Measurements from ENCODE around the gene TSC22D4.

The TSC22D4 gene

DNA sequence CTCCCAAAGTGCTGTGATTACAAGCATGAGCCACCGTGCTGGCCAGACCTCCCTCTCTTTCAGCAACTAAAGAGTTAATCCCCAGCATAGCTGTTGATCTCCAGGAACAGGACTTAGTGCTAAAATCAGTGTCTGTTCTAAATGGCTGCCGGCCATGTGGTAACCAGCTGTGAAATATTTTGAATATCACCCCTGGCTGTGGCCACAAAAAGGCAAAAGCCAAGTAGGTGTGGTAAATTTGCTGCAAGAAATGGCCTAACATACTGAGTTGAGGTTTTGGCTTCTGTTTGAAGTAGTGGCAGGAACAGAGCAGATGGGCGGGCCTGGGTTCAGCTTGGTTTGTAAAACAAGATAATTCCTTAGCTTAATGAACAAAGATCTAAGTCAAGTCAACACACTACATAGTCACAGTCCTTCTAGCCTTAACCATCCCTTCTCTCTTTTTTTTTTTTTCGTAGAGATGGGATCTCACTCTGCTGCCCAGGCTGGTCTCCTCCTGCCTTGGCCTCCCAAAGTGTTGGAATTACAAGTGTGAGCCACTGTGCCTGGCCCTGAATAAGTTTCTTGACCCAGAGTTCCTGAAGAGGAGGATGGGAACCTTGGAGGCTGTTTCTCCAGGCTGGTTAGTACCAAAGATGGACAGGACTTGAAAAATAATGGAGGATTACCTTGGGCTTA lies 37.3 kb upstream of the TSC22D4 start:
- TF ChIP-seq, protein P1, sequence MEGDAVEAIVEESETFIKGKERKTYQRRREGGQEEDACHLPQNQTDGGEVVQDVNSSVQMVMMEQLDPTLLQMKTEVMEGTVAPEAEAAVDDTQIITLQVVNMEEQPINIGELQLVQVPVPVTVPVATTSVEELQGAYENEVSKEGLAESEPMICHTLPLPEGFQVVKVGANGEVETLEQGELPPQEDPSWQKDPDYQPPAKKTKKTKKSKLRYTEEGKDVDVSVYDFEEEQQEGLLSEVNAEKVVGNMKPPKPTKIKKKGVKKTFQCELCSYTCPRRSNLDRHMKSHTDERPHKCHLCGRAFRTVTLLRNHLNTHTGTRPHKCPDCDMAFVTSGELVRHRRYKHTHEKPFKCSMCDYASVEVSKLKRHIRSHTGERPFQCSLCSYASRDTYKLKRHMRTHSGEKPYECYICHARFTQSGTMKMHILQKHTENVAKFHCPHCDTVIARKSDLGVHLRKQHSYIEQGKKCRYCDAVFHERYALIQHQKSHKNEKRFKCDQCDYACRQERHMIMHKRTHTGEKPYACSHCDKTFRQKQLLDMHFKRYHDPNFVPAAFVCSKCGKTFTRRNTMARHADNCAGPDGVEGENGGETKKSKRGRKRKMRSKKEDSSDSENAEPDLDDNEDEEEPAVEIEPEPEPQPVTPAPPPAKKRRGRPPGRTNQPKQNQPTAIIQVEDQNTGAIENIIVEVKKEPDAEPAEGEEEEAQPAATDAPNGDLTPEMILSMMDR (conservative IDR thresholded peaks at IDR 0.05; ENCODE audit: low read length), result no peak
- DNase-seq (ENCODE audit: low read depth), result peak; percentile 98
- H3K4me3 ChIP-seq (ENCODE audit: low read length), result no peak overlapping the region

DNA sequence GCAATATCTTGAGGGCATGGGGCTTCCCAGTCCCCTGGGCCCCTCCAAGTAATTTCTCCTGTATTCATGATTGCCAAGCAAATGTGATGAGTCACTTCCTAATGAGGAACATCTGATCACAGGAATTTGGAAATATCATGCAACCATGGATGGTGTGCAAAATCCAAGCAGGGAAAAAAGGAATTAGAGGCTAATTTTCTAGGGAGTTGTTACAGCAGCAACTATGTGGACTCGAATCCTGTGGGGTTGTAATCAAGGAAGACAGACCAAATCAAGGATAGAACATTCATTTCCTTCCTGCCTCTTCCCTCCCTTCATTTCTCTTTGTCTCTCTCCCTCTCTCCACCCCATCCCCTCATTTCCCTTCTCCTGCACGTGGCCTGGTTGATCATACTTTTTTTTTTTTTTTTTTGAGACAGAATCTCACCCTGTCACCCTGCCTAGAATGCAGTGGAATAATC lies 36.1 kb upstream of the TSC22D4 start:
- no peak overlapping the region for H3K4me3 ChIP-seq (ENCODE audit: low read length)
- peak; percentile 82 for DNase-seq (ENCODE audit: low read depth)
- TF ChIP-seq, protein P1 (conservative IDR thresholded peaks at IDR 0.05; ENCODE audit: low read length), result no peak

DNA sequence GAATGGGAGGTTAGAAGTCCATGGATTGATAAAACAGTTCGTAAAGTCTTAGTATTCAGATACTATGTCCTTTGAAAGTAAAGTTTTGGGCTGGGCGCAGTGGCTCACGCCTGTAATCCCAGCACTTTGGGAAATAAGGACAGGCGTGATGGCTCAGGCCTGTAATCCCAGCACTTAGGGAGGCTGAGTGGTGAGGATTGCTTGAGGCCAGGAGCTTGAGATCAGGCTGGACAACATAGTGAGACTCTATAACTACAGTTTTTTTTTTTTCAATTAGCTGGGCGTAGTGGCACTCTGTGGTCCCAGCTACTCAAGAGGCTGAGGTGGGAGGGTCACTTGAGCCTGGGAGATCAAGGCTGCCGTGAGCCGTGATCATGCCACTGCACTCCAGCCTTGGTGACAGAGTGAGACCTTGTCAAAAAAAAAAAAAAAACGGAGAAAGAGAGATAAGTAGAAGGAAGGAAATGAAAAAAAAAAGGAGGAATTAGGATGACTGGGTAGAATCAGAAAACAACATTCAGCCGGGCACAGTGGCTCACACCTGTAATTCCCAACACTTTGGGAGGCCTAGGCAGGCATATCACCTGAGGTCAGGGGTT lies 34.3 kb upstream of the TSC22D4 start:
- DNase-seq (ENCODE audit: low read depth), result no peak
- TF ChIP-seq, protein P1 (conservative IDR thresholded peaks at IDR 0.05; ENCODE audit: low read length), result no peak
- no peak overlapping the region for H3K4me3 ChIP-seq (ENCODE audit: low read length)

DNA sequence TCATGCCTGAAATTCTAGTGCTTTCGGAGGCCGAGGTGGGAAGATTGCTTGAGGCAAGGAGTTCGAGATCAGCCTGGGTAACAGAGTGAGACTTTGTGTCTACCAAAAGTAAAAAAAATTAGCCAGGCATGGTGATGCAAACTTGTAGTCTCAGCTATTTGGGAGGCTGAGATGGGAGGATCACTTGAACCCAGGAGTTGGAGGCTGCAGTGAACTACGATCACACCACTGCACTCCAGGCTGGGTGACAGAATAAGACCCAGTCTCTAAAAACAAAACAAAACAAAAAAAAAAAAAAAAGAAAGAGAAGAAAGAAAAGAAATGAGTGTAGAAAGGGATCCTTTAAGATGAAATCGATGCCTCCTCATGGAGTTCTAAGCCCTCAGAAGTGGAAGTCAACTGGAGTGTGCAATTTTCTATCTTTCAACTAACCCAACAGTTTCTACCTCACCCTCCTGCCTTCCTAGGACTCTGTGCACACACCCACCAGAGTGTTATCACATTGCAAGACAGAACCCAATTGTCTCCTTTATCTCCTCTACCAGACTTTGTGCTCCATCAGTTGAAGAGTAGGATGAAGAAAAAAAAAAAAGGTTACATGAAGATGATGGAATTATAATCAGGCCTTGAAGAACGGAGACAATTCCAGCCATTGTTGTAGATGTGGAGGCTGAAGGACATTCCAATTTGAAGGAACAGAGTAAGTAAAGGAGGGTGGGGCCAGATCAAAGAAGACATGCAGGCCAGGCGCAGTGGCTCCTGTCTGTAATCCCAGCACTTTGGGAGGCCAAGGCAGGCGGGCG lies 31.6 kb upstream of the TSC22D4 start:
- TF ChIP-seq, protein P1 (conservative IDR thresholded peaks at IDR 0.05; ENCODE audit: low read length), result no peak
- DNase-seq (ENCODE audit: low read depth), result no peak
- H3K4me3 ChIP-seq (ENCODE audit: low read length), result no peak overlapping the region

DNA sequence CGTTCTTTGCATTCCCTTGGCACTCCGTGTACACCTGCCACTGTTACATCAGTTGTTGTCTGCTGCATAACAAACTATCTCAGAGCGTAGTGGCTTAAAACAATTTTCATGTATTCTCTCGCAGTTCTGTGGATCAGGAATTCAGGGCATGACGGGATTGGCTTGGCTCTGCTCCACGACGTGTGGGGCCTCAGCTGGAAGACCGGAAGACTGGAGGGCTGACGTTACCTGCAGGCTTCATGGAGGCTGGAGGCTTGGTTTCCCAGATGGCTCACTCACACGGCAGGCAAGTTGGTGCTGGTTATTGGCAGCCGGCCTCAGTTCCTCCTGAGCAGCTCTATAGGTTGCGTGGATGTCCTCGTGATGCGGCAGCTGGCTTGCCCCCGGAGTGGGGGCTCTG lies 30.2 kb upstream of the TSC22D4 start:
- H3K4me3 ChIP-seq (ENCODE audit: low read length), result no peak overlapping the region
- DNase-seq (ENCODE audit: low read depth), result peak; percentile 88
- TF ChIP-seq, protein P1 (conservative IDR thresholded peaks at IDR 0.05; ENCODE audit: low read length), result no peak

DNA sequence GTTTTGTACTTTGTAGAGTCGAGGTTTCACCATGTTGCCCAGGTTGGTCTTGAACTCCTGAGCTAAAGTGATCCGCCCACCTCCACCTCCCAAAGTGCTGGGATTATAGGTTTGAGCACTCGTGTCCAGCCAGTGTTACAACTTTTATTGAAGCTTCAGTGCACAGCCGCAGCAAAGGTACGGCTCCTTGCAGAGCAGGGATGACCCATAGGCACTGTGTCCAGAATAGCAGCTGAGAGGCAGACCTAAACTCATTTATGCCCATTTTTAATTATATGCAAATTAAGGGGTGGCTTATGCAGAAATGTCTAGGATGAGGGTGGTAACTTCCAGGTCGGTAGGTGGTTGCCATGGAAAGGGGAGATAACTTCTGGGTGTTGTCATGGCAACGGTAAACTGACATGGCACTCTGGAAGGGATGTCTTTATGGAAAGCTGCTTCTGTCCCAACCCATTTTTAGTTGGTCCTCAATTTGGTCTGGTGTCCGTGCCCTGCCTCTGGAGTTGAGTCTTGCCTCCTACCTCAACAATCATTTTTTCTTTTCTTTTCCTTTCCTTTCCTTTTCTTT lies 27.4 kb upstream of the TSC22D4 start:
- no peak overlapping the region for H3K4me3 ChIP-seq (ENCODE audit: low read length)
- TF ChIP-seq, protein P1 (conservative IDR thresholded peaks at IDR 0.05; ENCODE audit: low read length), result no peak
- no peak for DNase-seq (ENCODE audit: low read depth)
